GM12873 (cell line): Measurements from ENCODE around the gene KPNA4.

Experiments used
- CTCF ChIP-seq: IDR thresholded peaks from 2 replicates; pipeline ENCODE4 v1.5.1; 2012; ENCODE audit warnings: low read depth, mild to moderate bottlenecking, moderate library complexity, low read length, control low read depth; ENCODE audit not compliant: insufficient read depth; ENCODE audit errors: missing control alignments

The KPNA4 gene

GRCh38 chr3:160568989-160569388 lies 3.6 kb upstream of the KPNA4 start:
- TF ChIP-seq CTCF: no peak

- no peak for TF ChIP-seq CTCF
Measured at GRCh38 chr3:160567774-160568173, 2.4 kb upstream of the KPNA4 start.

- TF ChIP-seq CTCF: no peak
Measured at GRCh38 chr3:160566499-160566898, 1.1 kb upstream of the KPNA4 start.

- TF ChIP-seq CTCF: no peak
Measured at GRCh38 chr3:160564949-160565441, 376 bp downstream of the KPNA4 start.

GRCh38 chr3:160564258-160564911 lies 986 bp downstream of the KPNA4 start:
- TF ChIP-seq CTCF: no peak

GRCh38 chr3:160562952-160563351 lies 2.4 kb downstream of the KPNA4 start:
- TF ChIP-seq CTCF: no peak

- no peak for TF ChIP-seq CTCF
Measured at GRCh38 chr3:160557571-160557970, 7.8 kb downstream of the KPNA4 start.

- TF ChIP-seq CTCF: no peak
Measured at GRCh38 chr3:160556141-160556540, 9.2 kb downstream of the KPNA4 start.
